GM12864 (cell line): Measurements from ENCODE around the gene NOL4L.

Source experiments
- DNase-seq: peaks from one replicate; pipeline ENCODE4 v3.0.0-alpha.2; 2011; ENCODE audit warnings: low read depth
- H3K4me3 ChIP-seq: 2 replicates; pipeline ENCODE4 v1.5.1; 2011; ENCODE audit warnings: mild to moderate bottlenecking, low read depth, low read length, control low read depth
- CTCF ChIP-seq: IDR thresholded peaks from 2 replicates; pipeline ENCODE4 v1.5.1; 2011; ENCODE audit warnings: low read depth, mild to moderate bottlenecking, moderate library complexity, low read length, control low read depth, inconsistent platforms; ENCODE audit errors: missing control alignments

The NOL4L gene

GRCh38 chr20:32569380-32570305 lies 15.5 kb downstream of the NOL4L start:
- no peak overlapping the region for H3K4me3 ChIP-seq
- TF ChIP-seq CTCF = no peak
- no peak for DNase-seq

GRCh38 chr20:32569018-32569379 lies 16.1 kb downstream of the NOL4L start:
- no peak overlapping the region for H3K4me3 ChIP-seq
- no peak for DNase-seq
- no peak for TF ChIP-seq CTCF

- TF ChIP-seq CTCF = no peak
- no peak for DNase-seq
- no peak overlapping the region for H3K4me3 ChIP-seq
Observed at GRCh38 chr20:32567384-32568178, 17.6 kb downstream of the NOL4L start.

GRCh38 chr20:32566379-32567374 lies 18.5 kb downstream of the NOL4L start:
- no peak overlapping the region for H3K4me3 ChIP-seq
- TF ChIP-seq CTCF = no peak
- DNase-seq = no peak

- TF ChIP-seq CTCF = no peak
- no peak for DNase-seq
- H3K4me3 ChIP-seq = no peak overlapping the region
Observed at GRCh38 chr20:32565735-32566032, 19.4 kb downstream of the NOL4L start.

- no peak for DNase-seq
- TF ChIP-seq CTCF = no peak
- no peak overlapping the region for H3K4me3 ChIP-seq
Observed at GRCh38 chr20:32564921-32565734, 20.0 kb downstream of the NOL4L start.
